Heart right ventricle (tissue), 16 donors: ENCODE results near the gene PTCRA. TPM values are rescaled to one million over a fixed set of nuclear protein-coding genes. Genes with fewer than 3 reads are reported as not detected.
A peak's percentile ranks its signal among the peaks of the same experiment; 100 is the strongest.

Source experiments
- ATAC-seq, 8 donors: fragments of 200-7000 bp; cut with Tn5 transposase; one replicate each; pipeline ENCODE4 v1.9.1; 2020; ENCODE audit warnings: mild to moderate bottlenecking in 8 of 8, moderate library complexity in 8 of 8, moderate number of reproducible peaks in 1 of 8
- DNase-seq, 2 donors: peaks; one replicate each; pipeline ENCODE4 v3.0.0-alpha.2; 2020
- H3K27ac ChIP-seq, 10 donors: fragments of 200-600 bp; sonication (generic) in 2 of 10; one replicate each; pipeline versions ENCODE4 v1.5.0 to v1.8.0; 2020 to 2022; ENCODE audit warnings: mild to moderate bottlenecking in 3 of 10
- H3K27me3 ChIP-seq, 7 donors: fragments of 200-600 bp; one replicate each; pipeline ENCODE4 v1.8.0; 2021 to 2022; ENCODE audit warnings: mild to moderate bottlenecking in 2 of 7
- H3K36me3 ChIP-seq, 9 donors: fragments of 200-600 bp; sonication (generic) in 1 of 9; one replicate each; pipeline versions ENCODE4 v1.5.0 to v1.8.0; 2020 to 2022; ENCODE audit warnings: mild to moderate bottlenecking in 2 of 9
- H3K4me1 ChIP-seq, 9 donors: fragments of 200-600 bp; sonication (generic) in 1 of 9; one replicate each; pipeline versions ENCODE4 v1.5.0 to v1.8.0; 2020 to 2022; ENCODE audit warnings: mild to moderate bottlenecking in 4 of 9
- H3K4me3 ChIP-seq, 10 donors: fragments of 200-600 bp; sonication (generic) in 2 of 10; one replicate each; pipeline versions ENCODE4 v1.5.0 to v1.8.0; 2020 to 2022; ENCODE audit warnings: mild to moderate bottlenecking in 7 of 10, moderate library complexity in 2 of 10
- H3K9me3 ChIP-seq, 11 donors: fragments of 200-600 bp in 10 of 11; sonication (generic) in 2 of 11; one replicate each; pipeline versions ENCODE4 v1.5.0 to v1.8.0; 2013 to 2022; ENCODE audit warnings: mild to moderate bottlenecking in 2 of 11, control low read depth in 1 of 11, moderate library complexity in 1 of 11
- WGBS, 2 donors: extraction: QIAGEN DNeasy Blood & Tissue Kit; methylation state at CpG; one replicate each; pipeline ENCODE4 v1.1.7; 2013; ENCODE audit warnings: inconsistent platforms in 1 of 2; 5-methylcytosine and 5-hydroxymethylcytosine counted together
- intact Hi-C, 10 donors: fragments of 100-400 bp; cut with DNase I; formaldehyde crosslinking; loops; one replicate each; pipeline versions ENCODE4 v1.11.1 to v1.14.2; 2022
- polyA plus RNA-seq, 2 donors: library from polyadenylated mRNA; stranded (reverse); fragments of 200-250 nt; gene quantifications; one replicate each; pipeline ENCODE4 v1.2.3, GENCODE V29; 2013
- total RNA-seq, 10 donors: library from RNA; stranded (reverse); fragmentation: NEBNext Ultra II Directional in 3 of 10; extraction: Animal tissue kit (Norgen Biotek cat#: 25700) in 3 of 10; gene quantifications; one replicate each; pipeline versions ENCODE4 v1.2.1 to v1.2.4, GENCODE V29; 2021 to 2023
- TF ChIP-seq, protein P1 (sequence below), 9 donors: fragments of 200-600 bp; sonication (generic) in 2 of 9; IDR thresholded peaks; one replicate each; pipeline versions ENCODE4 v1.5.0 to v1.8.0; 2021 to 2022; ENCODE audit warnings: antibody characterized with exemption in 9 of 9, mild to moderate bottlenecking in 5 of 9, moderate library complexity in 1 of 9
- donor health status: Arrhythmogenic right ventricular cardiomyopathy.
- donor health status: ischemic (EF 13 %, LVEDD 7.1; RV severe dilation, severe dysfunction).
- donor health status: healthy with polysubstance abuse.
- donor health status: DM: no; HTN: yes; CAD: no.
- donor health status: DM: no; HTN: no; CAD: no.
- donor health status: ischemic (EF 25% LVEDD 6.9; RV normal size, moderate dysfunction).
- donor health status: ischemic (EF 25% LVEDD 5.7; RV mildly dilated, moderate dysfunction).
- donor health status: healthy.
- donor health status: DM: yes; HTN: yes; CAD: no.
- donor health status: Ischemic cardiomyopathy.
- donor health status: ischemic (EF 35%, LVEDD 5.7; RV mildly dilated, moderate dysfunction).
- donor health status: nonischemic (EF 11% LVEDD 7.7; RV severe dilation, severe dysfunction).
- donor health status: DM: yes; HTN: yes; CAD: no.
- donor health status: PGD.
- donor health status: ischemic (EF 29% LVEDD 5.4; RV normal size, mild dysfunction).
- donor health status: nonischemic (EF 23%, LVEDD 6.1; RV moderate dilation, normal function).

PTCRA gene
- total and polyA plus RNA-seq, 12 donors = 0.09 TPM; not detected in 11

DNA sequence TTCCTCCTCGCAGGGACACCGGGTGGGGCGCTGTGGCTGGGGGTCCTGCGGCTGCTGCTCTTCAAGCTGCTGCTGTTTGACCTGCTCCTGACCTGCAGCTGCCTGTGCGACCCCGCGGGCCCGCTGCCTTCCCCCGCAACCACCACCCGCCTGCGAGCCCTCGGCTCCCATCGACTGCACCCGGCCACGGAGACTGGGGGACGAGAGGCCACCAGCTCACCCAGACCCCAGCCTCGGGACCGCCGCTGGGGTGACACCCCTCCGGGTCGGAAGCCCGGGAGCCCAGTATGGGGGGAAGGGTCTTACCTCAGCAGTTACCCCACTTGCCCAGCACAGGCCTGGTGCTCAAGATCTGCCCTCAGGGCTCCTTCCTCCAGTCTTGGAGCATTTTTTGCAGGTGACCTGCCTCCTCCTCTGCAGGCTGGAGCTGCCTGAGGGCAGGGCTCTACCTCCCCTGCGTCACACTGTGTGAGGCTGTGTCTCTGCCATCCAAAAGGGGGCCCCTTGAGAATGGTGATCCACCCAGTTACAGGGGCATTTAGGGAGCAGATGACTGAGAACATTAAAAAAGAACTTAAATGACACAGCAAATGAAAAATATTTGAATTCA lies 9.5 kb downstream of the PTCRA start:
- no peak for DNase-seq
- Histone ChIP-seq H3K27ac (no peak overlapping the region), H3K4me3 (no peak overlapping the region), H3K9me3 (no peaks in the 10 kb centered on the region), H3K4me1 (peaks cover 0 to 31% (median 11%) of the 10 kb centered on the region in 9 donors), H3K27me3 (peaks cover 0 to 7% (median 0%) of the 10 kb centered on the region in 7 donors), H3K36me3 (no peaks in the 10 kb centered on the region)
- intact Hi-C loops = loop anchor here in 1 of 10 donors (10.0 kb wide), 1 partner anchor 129 kb away; the partner anchor contains the start of genes CUL7, KLC4 and MRPL2
- 39 to 52% methylated on average over 23 of the region's 23 CpGs for WGBS, 2 donors
- TF ChIP-seq, protein P1, sequence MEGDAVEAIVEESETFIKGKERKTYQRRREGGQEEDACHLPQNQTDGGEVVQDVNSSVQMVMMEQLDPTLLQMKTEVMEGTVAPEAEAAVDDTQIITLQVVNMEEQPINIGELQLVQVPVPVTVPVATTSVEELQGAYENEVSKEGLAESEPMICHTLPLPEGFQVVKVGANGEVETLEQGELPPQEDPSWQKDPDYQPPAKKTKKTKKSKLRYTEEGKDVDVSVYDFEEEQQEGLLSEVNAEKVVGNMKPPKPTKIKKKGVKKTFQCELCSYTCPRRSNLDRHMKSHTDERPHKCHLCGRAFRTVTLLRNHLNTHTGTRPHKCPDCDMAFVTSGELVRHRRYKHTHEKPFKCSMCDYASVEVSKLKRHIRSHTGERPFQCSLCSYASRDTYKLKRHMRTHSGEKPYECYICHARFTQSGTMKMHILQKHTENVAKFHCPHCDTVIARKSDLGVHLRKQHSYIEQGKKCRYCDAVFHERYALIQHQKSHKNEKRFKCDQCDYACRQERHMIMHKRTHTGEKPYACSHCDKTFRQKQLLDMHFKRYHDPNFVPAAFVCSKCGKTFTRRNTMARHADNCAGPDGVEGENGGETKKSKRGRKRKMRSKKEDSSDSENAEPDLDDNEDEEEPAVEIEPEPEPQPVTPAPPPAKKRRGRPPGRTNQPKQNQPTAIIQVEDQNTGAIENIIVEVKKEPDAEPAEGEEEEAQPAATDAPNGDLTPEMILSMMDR (IDR thresholded peaks at IDR 0.05) = no peak
- ATAC-seq = no peak

DNA sequence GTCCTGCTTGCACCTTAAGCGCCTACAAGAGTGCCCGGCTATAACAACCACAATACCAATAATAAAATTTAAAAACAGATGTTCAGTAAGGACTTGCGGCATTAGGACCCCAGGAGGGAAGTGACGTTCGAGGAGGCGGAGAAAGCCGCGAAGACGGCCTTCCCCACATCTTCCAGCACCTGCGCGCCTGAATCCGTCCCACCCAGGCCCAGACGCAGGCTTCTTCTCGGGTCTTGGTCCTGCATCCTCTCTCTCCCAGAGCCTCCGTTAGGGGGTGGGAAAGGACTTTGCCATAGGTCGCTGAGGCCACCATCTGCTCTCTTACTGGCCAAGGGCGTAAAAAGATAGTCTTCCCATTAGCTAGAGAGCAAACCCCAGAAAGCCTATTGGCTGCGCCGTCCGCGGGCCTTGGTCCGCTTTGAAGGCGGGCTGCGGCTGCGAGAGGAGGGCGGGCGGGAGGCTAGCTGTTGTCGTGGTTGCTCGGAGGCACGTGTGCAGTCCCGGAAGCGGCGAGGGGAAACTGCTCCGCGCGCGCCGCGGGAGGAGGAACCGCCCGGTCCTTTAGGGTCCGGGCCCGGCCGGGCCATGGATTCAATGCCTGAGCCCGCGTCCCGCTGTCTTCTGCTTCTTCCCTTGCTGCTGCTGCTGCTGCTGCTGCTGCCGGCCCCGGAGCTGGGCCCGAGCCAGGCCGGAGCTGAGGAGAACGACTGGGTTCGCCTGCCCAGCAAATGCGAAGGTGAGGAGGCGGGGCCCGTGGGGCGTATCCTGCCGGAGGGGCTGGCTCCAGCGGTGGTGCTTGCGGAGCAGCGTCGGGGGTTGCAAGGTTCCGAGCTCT lies 13.3 kb downstream of the PTCRA start, which contains the start of gene CNPY3:
Gene CNPY3 (plus strand): TSS at position 495 of the 835 bp plus-strand sequence. CDS start 91 bp downstream, at position 586.
- Histone ChIP-seq H3K4me1 (peaks cover 0 to 54% (median 18%) of the 10 kb centered on the region in 9 donors), H3K27me3 (peaks cover 0 to 7% (median 0%) of the 10 kb centered on the region in 7 donors), H3K27ac (peak within 1 kb of the TSS; percentile 74 to 96 (median 93)), H3K9me3 (no peaks in the 10 kb centered on the region), H3K4me3 (peak within 1 kb of the TSS; percentile 48 to 89 (median 78)), H3K36me3 (peaks cover 0 to 18% (median under 1%) of the 10 kb centered on the region in 9 donors)
- 0% methylated on average over 63 of the region's 63 CpGs for WGBS, 2 donors
- intact Hi-C loops = loop anchor here in 2 of 10 donors (1.0 to 10.0 kb wide), 2 partner anchors 126 to 130 kb away; partner anchors contain the start of genes KLC4 (in 2 of the 2), MRPL2 (in 2 of the 2) and CUL7 (in 1 of the 2)
- DNase-seq (peak; percentile 91 to 93), ATAC-seq (peak; percentile 95 to 97 (median 96))
- TF ChIP-seq, protein P1 (IDR thresholded peaks at IDR 0.05) = peak in 2 of 9 donors; percentile 13 to 18

DNA sequence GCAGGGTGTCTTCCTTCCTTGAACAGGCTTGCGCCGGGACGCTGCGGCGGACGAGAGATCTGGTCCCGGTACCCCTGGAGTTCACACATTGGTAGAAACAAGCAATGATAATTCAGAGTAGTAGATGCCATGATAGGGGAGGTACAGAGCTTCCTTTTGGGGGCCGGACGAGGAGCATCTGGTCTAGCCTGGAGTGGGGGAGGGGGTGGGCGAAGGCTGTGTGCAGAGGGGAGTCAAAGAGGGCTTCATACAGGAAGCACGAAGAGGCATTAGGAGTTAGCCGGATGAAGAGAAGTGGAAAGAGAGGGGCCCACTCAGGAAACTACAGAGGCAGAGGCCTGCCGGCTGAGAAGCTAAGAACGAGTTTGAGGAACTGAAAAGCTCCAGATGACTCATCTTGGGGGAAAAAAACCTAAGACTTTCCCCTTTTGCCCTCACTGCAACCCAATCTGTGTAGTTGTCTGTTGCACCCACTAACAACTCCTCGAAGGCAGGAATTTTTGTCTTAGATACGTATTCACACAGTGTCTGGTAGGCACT lies 14.0 kb downstream of the PTCRA start:
- peaks cover 0 to 58% (median 18%) of the 10 kb centered on the region in 9 donors for H3K4me1 ChIP-seq
- H3K27me3 ChIP-seq = peaks cover 0 to 7% (median 0%) of the 10 kb centered on the region in 7 donors
- H3K9me3 ChIP-seq = no peaks in the 10 kb centered on the region
- peaks cover 0 to 25% (median 4%) of the 10 kb centered on the region in 9 donors for H3K36me3 ChIP-seq
- TF ChIP-seq, protein P1 (IDR thresholded peaks at IDR 0.05) = no peak
- H3K4me3 ChIP-seq = peak overlapping the region; percentile 48 to 89 (median 78)
- DNase-seq (peak in 1 of 2 donors; percentile 26), ATAC-seq (peak; percentile 6 to 21 (median 16))
- peak overlapping the region; percentile 74 to 96 (median 93) for H3K27ac ChIP-seq
- 2% methylated on average over 16 of the region's 16 CpGs for WGBS, 2 donors
- intact Hi-C loops = loop anchor here in 3 of 10 donors (1.0 to 10.0 kb wide), 4 partner anchors 42 to 129 kb away; partner anchors contain the start of genes KLC4 (in 2 of the 3), MRPL2 (in 2 of the 3), CUL7 (in 1 of the 3) and PEX6 (in 1 of the 3)
